GM23338 (cell line): Measurements from ENCODE around the gene COMMD8. TPM values are rescaled to one million over a fixed set of nuclear protein-coding genes. Genes with fewer than 3 reads are reported as not detected.

Source experiments
- ATAC-seq: fragments of 200-7000 bp; cut with Tn5 transposase; 3 replicates; pipeline ENCODE4 v1.9.1; 2020
- DNase-seq: peaks from one replicate; pipeline ENCODE4 v3.0.0-alpha.2; 2015; ENCODE audit warnings: low spot score
- H2AFZ ChIP-seq: fragments of 200-600 bp; sonication (generic); 2 replicates; pipeline ENCODE4 v1.8.0; 2016; ENCODE audit warnings: antibody characterized with exemption, mild to moderate bottlenecking, moderate library complexity
- H3F3A ChIP-seq: fragments of 200-600 bp; sonication (generic); replicated peaks from 2 replicates; pipeline ENCODE4 v1.8.0; 2017; ENCODE audit warnings: antibody characterized with exemption, mixed run types, low read depth
- H3K27ac ChIP-seq: fragments of 200-600 bp; sonication (generic); 2 replicates; pipeline ENCODE4 v1.6.1; 2016; ENCODE audit warnings: low read depth
- H3K27me3 ChIP-seq: fragments of 200-600 bp; sonication (generic); 2 replicates; pipeline ENCODE4 v1.8.0; 2016; ENCODE audit warnings: mild to moderate bottlenecking, mixed run types, moderate library complexity; ENCODE audit not compliant: insufficient read depth
- H3K36me3 ChIP-seq: fragments of 200-600 bp; sonication (generic); 2 replicates; pipeline ENCODE4 v1.8.0; 2016; ENCODE audit warnings: mild to moderate bottlenecking; ENCODE audit not compliant: insufficient read depth
- H3K4me1 ChIP-seq: fragments of 200-600 bp; sonication (generic); 2 replicates; pipeline ENCODE4 v1.8.0; 2016; ENCODE audit warnings: mild to moderate bottlenecking, moderate library complexity; ENCODE audit not compliant: insufficient read depth
- H3K4me2 ChIP-seq: fragments of 200-600 bp; sonication (generic); 2 replicates; pipeline ENCODE4 v1.7.1; 2017; ENCODE audit warnings: mixed run types
- H3K4me3 ChIP-seq: fragments of 200-600 bp; sonication (generic); 2 replicates; pipeline ENCODE4 v1.6.1; 2016; ENCODE audit warnings: mixed run types
- H3K79me2 ChIP-seq: fragments of 200-600 bp; sonication (generic); replicated peaks from 2 replicates; pipeline ENCODE4 v1.8.0; 2017; ENCODE audit warnings: mild to moderate bottlenecking; ENCODE audit not compliant: insufficient read depth
- H3K9me2 ChIP-seq: fragments of 200-600 bp; sonication (generic); 2 replicates; pipeline ENCODE4 v1.8.0; 2017; ENCODE audit not compliant: insufficient read depth
- H4K20me1 ChIP-seq: fragments of 200-600 bp; sonication (generic); replicated peaks from 2 replicates; pipeline ENCODE4 v1.8.0; 2017; ENCODE audit warnings: mild to moderate bottlenecking; ENCODE audit not compliant: insufficient read depth
- H3K27ac Mint-ChIP-seq: 2 replicates; pipeline ENCODE4 v1.8.0; 2020; ENCODE audit warnings: inconsistent platforms, mild to moderate bottlenecking, moderate library complexity, mixed read lengths
- H3K27me3 Mint-ChIP-seq: 3 replicates; pipeline ENCODE4 v1.8.0; 2022; ENCODE audit warnings: low read depth, mild to moderate bottlenecking, moderate library complexity, mixed read lengths, inconsistent platforms; ENCODE audit not compliant: insufficient read depth, poor library complexity
- H3K36me3 Mint-ChIP-seq: 3 replicates; pipeline ENCODE4 v1.8.0; 2021; ENCODE audit warnings: low read depth, mild to moderate bottlenecking, inconsistent platforms, moderate library complexity, mixed read lengths
- H3K4me1 Mint-ChIP-seq: 3 replicates; pipeline ENCODE4 v1.8.0; 2020; ENCODE audit warnings: mild to moderate bottlenecking, inconsistent platforms, mixed read lengths
- H3K4me3 Mint-ChIP-seq: 3 replicates; pipeline ENCODE4 v1.8.0; 2021; ENCODE audit warnings: moderate library complexity, mild to moderate bottlenecking, inconsistent platforms, mixed read lengths
- H3K9me3 Mint-ChIP-seq: 3 replicates; pipeline ENCODE4 v1.8.0; 2020; ENCODE audit warnings: moderate library complexity, mild to moderate bottlenecking, inconsistent platforms, mixed read lengths
- CREB1 ChIP-seq: fragments of 250-450 bp; sonication (Bioruptor Pico); IDR thresholded peaks from 2 replicates; pipeline ENCODE4 v1.5.0; 2020; ENCODE audit warnings: low read depth, mild to moderate bottlenecking, moderate library complexity
- ETS1 ChIP-seq: IDR thresholded peaks from 2 replicates; pipeline ENCODE4 v1.6.1; 2016; ENCODE audit warnings: antibody characterized with exemption
- EZH2 ChIP-seq: fragments of 200-600 bp; sonication (generic); IDR thresholded peaks from one replicate; pipeline ENCODE4 v1.8.0; 2017; ENCODE audit warnings: antibody characterized with exemption, mild to moderate bottlenecking, low read depth; ENCODE audit not compliant: unreplicated experiment
- EZH2phosphoT487 ChIP-seq: fragments of 200-600 bp; sonication (generic); IDR thresholded peaks from one replicate; pipeline ENCODE4 v1.8.1; 2018; ENCODE audit warnings: antibody characterized with exemption; ENCODE audit not compliant: unreplicated experiment
- NANOG ChIP-seq: IDR thresholded peaks from 2 replicates; pipeline ENCODE4 v1.6.1; 2016; ENCODE audit warnings: antibody characterized with exemption, borderline replicate concordance
- POLR2AphosphoS5 ChIP-seq: IDR thresholded peaks from 2 replicates; pipeline ENCODE4 v1.6.1; 2016; ENCODE audit warnings: antibody characterized with exemption, low read depth
- ZNF114 ChIP-seq: fragments of 250-450 bp; sonication (Bioruptor Pico); IDR thresholded peaks from 2 replicates; pipeline ENCODE4 v1.5.0; 2020; ENCODE audit warnings: mild to moderate bottlenecking, moderate library complexity
- ZNF462 ChIP-seq: fragments of 250-450 bp; sonication (Bioruptor Pico); IDR thresholded peaks from 2 replicates; pipeline ENCODE4 v1.5.0; 2020; ENCODE audit warnings: mild to moderate bottlenecking, moderate library complexity
- polyA plus RNA-seq: library from polyadenylated mRNA; unstranded; fragments of >200 nt; fragmentation: Nextera tagmentation; extraction: Ambion mirVana; gene quantifications from 2 replicates; pipeline ENCODE4 v1.2.1, GENCODE V29; 2016
- total RNA-seq: library from RNA; depleted of rRNA; stranded (reverse); fragments of >200 nt; shearing (Covaris generic); gene quantifications from 2 replicates; pipeline ENCODE4 v1.2.3, GENCODE V29; 2014

COMMD8 gene
- total and polyA plus RNA-seq, 2 experiments from 2014 or later, result 8.4 to 20.6 TPM

GRCh38 chr4:47478804-47479203 lies 15.3 kb upstream of the COMMD8 start:
- H3K27me3 Mint-ChIP-seq, result peaks cover 2% of the 10 kb centered on the region

GRCh38 chr4:47475411-47475810 lies 11.9 kb upstream of the COMMD8 start:
- Histone ChIP-seq H3K79me2 (no peaks in the 10 kb centered on the region), H3K4me3 (no peak overlapping the region), H3K27me3 (no peaks in the 10 kb centered on the region), H3F3A (no peaks in the 10 kb centered on the region), H3K27ac (no peak overlapping the region), H2AFZ (no peak overlapping the region), H4K20me1 (no peaks in the 10 kb centered on the region), H3K9me2 (no peaks in the 10 kb centered on the region; the same call in 1 of the 2 replicates), H3K4me2 (no peak overlapping the region), H3K36me3 (no peaks in the 10 kb centered on the region), H3K4me1 (no peaks in the 10 kb centered on the region)
- H3K27ac Mint-ChIP-seq, result no peak overlapping the region
- TF ChIP-seq NANOG, result no peak
- TF ChIP-seq ZNF462 (CRISPR knock-in tag), result no peak
- no peak for TF ChIP-seq POLR2AphosphoS5
- H3K27me3 Mint-ChIP-seq, result peaks cover 2% of the 10 kb centered on the region
- H3K4me1 Mint-ChIP-seq, result peaks cover 11% of the 10 kb centered on the region
- H3K9me3 Mint-ChIP-seq, result no peaks in the 10 kb centered on the region
- no peaks in the 10 kb centered on the region for H3K36me3 Mint-ChIP-seq
- no peak for ATAC-seq
- H3K4me3 Mint-ChIP-seq, result no peak overlapping the region
- DNase-seq, result no peak

More at GRCh38 chr4:47478804-47479203, 15.3 kb upstream of the COMMD8 start:
- ATAC-seq, result no peak
- no peak for TF ChIP-seq ZNF114 (CRISPR knock-in tag)
- no peak for TF ChIP-seq POLR2AphosphoS5
- no peak for TF ChIP-seq EZH2phosphoT487
- no peak for TF ChIP-seq ETS1
- no peak for TF ChIP-seq EZH2
- TF ChIP-seq CREB1 (CRISPR knock-in tag), result no peak
- peaks cover 5% of the 10 kb centered on the region; the same call in 2 of the 3 replicates for H3K4me1 Mint-ChIP-seq
- Histone ChIP-seq H2AFZ (no peak overlapping the region), H3K79me2 (no peaks in the 10 kb centered on the region), H3K27me3 (no peaks in the 10 kb centered on the region), H3K36me3 (no peaks in the 10 kb centered on the region), H3K9me2 (no peaks in the 10 kb centered on the region; the same call in 1 of the 2 replicates), H4K20me1 (no peaks in the 10 kb centered on the region), H3K4me2 (no peak overlapping the region), H3K4me1 (no peaks in the 10 kb centered on the region), H3K4me3 (no peak overlapping the region), H3K27ac (no peak overlapping the region), H3F3A (no peaks in the 10 kb centered on the region)
- H3K9me3 Mint-ChIP-seq, result no peaks in the 10 kb centered on the region
- no peak overlapping the region for H3K4me3 Mint-ChIP-seq
- DNase-seq, result no peak
- no peak overlapping the region for H3K27ac Mint-ChIP-seq
- H3K36me3 Mint-ChIP-seq, result no peaks in the 10 kb centered on the region
